IMR-90 (cell line): ENCODE measurements around the gene PRR19. TPM values are rescaled to one million over a fixed set of nuclear protein-coding genes. Genes with fewer than 3 reads are reported as not detected.

Source experiments
- ATAC-seq: fragments of 200-7000 bp; cut with Tn5 transposase; 2 replicates; pipeline ENCODE4 v1.9.1; 2020; ENCODE audit warnings: low read depth, mild to moderate bottlenecking, moderate library complexity
- BruUV-seq: library from RNA; stranded (reverse); fragments of 400-500 nt; replicated peaks from 2 replicates; lab custom pipeline; 2021; lab: Mats Ljungman, UMichigan
- CTCF ChIA-PET: fragments of 300-600 bp; formaldehyde crosslinking; extraction: SDS; loops from one replicate; lab custom pipeline; 2021; ENCODE audit warnings: antibody characterized with exemption; lab: Yijun Ruan, JAX
- POLR2A ChIA-PET: fragments of 300-600 bp; sonication (Branson Sonifier 250); formaldehyde crosslinking; loops from one replicate; lab custom pipeline; 2022; ENCODE audit warnings: antibody characterized with exemption; ENCODE audit not compliant: unreplicated experiment; lab: Charles Lee
- DNase-seq: peaks from one replicate; pipeline ENCODE4 v3.0.0; 2013
- H2AFZ ChIP-seq: replicated peaks from 2 replicates; pipeline ENCODE3; 2013; ENCODE audit warnings: low read length, mild to moderate bottlenecking; ENCODE audit not compliant: poor library complexity
- H2AK5ac ChIP-seq: 2 replicates; pipeline ENCODE4 v1.6.1; 2013; ENCODE audit warnings: low read depth, low read length, inconsistent platforms
- H2AK9ac ChIP-seq: replicated peaks from 2 replicates; pipeline ENCODE3; 2013; ENCODE audit warnings: mild to moderate bottlenecking, low read depth, low read length, moderate library complexity; ENCODE audit not compliant: poor library complexity
- H2BK120ac ChIP-seq: 2 replicates; pipeline ENCODE4 v1.6.1; 2013; ENCODE audit warnings: low read depth, low read length, inconsistent platforms
- H2BK15ac ChIP-seq: 3 replicates; pipeline ENCODE4 v1.6.1; 2013; ENCODE audit warnings: low read depth, low read length, inconsistent platforms
- H2BK20ac ChIP-seq: 2 replicates; pipeline ENCODE4 v1.6.1; 2013; ENCODE audit warnings: low read depth, mild to moderate bottlenecking, inconsistent platforms, low read length, moderate library complexity
- H2BK5ac ChIP-seq: 2 replicates; pipeline ENCODE4 v1.6.1; 2013; ENCODE audit warnings: mild to moderate bottlenecking, low read depth, low read length, inconsistent platforms; ENCODE audit not compliant: poor library complexity, severe bottlenecking
- H3K14ac ChIP-seq: replicated peaks from 2 replicates; pipeline ENCODE4 v1.6.1; 2013; ENCODE audit warnings: low read depth, low read length, inconsistent platforms
- H3K18ac ChIP-seq: 2 replicates; pipeline ENCODE4 v1.6.1; 2013; ENCODE audit warnings: low read depth, low read length, control low read depth
- H3K23ac ChIP-seq: 2 replicates; pipeline ENCODE4 v1.6.1; 2013; ENCODE audit warnings: low read depth, low read length, inconsistent platforms
- H3K27ac ChIP-seq: 2 replicates; pipeline ENCODE4 v1.5.1; 2013; ENCODE audit warnings: mild to moderate bottlenecking, control low read depth, low read length; ENCODE audit not compliant: insufficient read depth
- H3K27me3 ChIP-seq: 2 replicates; pipeline ENCODE4 v1.6.1; 2013; ENCODE audit warnings: low read length; ENCODE audit not compliant: control insufficient read depth, insufficient read depth
- H3K36me3 ChIP-seq: 2 replicates; pipeline ENCODE4 v1.6.1; 2013; ENCODE audit warnings: low read length, mixed read lengths; ENCODE audit not compliant: control insufficient read depth, insufficient read depth
- H3K4ac ChIP-seq: 2 replicates; pipeline ENCODE4 v1.6.1; 2013; ENCODE audit warnings: low read depth, low read length, inconsistent platforms
- H3K4me1 ChIP-seq: 2 replicates; pipeline ENCODE4 v1.6.1; 2013; ENCODE audit warnings: low read length, mixed read lengths; ENCODE audit not compliant: control insufficient read depth, insufficient read depth
- H3K4me2 ChIP-seq: 2 replicates; pipeline ENCODE4 v1.6.1; 2013; ENCODE audit warnings: low read depth, mild to moderate bottlenecking, control low read depth, low read length, moderate library complexity
- H3K4me3 ChIP-seq: 2 replicates; pipeline ENCODE4 v1.5.1; 2013; ENCODE audit warnings: low read depth, mild to moderate bottlenecking, control low read depth, low read length, moderate library complexity; ENCODE audit not compliant: insufficient read depth
- H3K56ac ChIP-seq: 2 replicates; pipeline ENCODE4 v1.6.1; 2013; ENCODE audit warnings: low read length, inconsistent platforms; ENCODE audit not compliant: insufficient read depth; ENCODE audit errors: extremely low read depth
- H3K79me1 ChIP-seq, 2 experiments: 2 replicates each; pipeline ENCODE4 v1.6.1; 2013; ENCODE audit warnings: low read length in 2 of 2, inconsistent platforms in 1 of 2, low read depth in 1 of 2
- H3K9ac ChIP-seq: 2 replicates; pipeline ENCODE4 v1.6.1; 2013; ENCODE audit warnings: low read depth, low read length, control low read depth
- H3K9me1 ChIP-seq: 2 replicates; pipeline ENCODE4 v1.6.1; 2013; ENCODE audit warnings: low read length, inconsistent platforms; ENCODE audit not compliant: insufficient read depth
- H3K9me3 ChIP-seq: 2 replicates; pipeline ENCODE4 v1.6.1; 2013; ENCODE audit warnings: low read length; ENCODE audit not compliant: control insufficient read depth, insufficient read depth
- H4K20me1 ChIP-seq: 2 replicates; pipeline ENCODE4 v1.6.1; 2013; ENCODE audit warnings: low read length, inconsistent platforms; ENCODE audit not compliant: insufficient read depth
- H4K5ac ChIP-seq: 2 replicates; pipeline ENCODE4 v1.6.1; 2013; ENCODE audit warnings: mild to moderate bottlenecking, low read depth, low read length, control low read depth
- H4K8ac ChIP-seq, 2 experiments: 2 replicates each; pipeline ENCODE4 v1.6.1; 2013; ENCODE audit warnings: low read depth in 2 of 2, low read length in 2 of 2, control low read depth in 1 of 2, inconsistent platforms in 1 of 2
- H4K91ac ChIP-seq: 2 replicates; pipeline ENCODE4 v1.6.1; 2013; ENCODE audit warnings: low read depth, low read length, inconsistent platforms; ENCODE audit not compliant: insufficient read depth
- BHLHE40 ChIP-seq: fragments of 150-350 bp; IDR thresholded peaks from 2 replicates; pipeline ENCODE4 v1.6.1; 2016; ENCODE audit warnings: mild to moderate bottlenecking, low read depth, low read length
- CEBPB ChIP-seq: IDR thresholded peaks from 2 replicates; pipeline ENCODE4 v1.6.1; 2012; ENCODE audit warnings: low read depth, low read length, improper control_type of control experiment
- CHD1 ChIP-seq: IDR thresholded peaks from 2 replicates; pipeline ENCODE4 v1.6.1; 2012; ENCODE audit warnings: low read depth, low read length, improper control_type of control experiment
- ELK1 ChIP-seq: fragments of 150-350 bp; IDR thresholded peaks from 2 replicates; pipeline ENCODE4 v1.6.1; 2016; ENCODE audit warnings: low read depth, mild to moderate bottlenecking, low read length, moderate library complexity, borderline replicate concordance
- FOS ChIP-seq: fragments of 150-350 bp; IDR thresholded peaks from 2 replicates; pipeline ENCODE4 v1.6.1; 2016; ENCODE audit warnings: low read depth, low read length
- MAFK ChIP-seq: IDR thresholded peaks from 2 replicates; pipeline ENCODE4 v1.6.1; 2012; ENCODE audit warnings: low read depth, low read length, improper control_type of control experiment
- MXI1 ChIP-seq: IDR thresholded peaks from 2 replicates; pipeline ENCODE4 v1.6.1; 2012; ENCODE audit warnings: low read depth, mild to moderate bottlenecking, low read length, moderate library complexity, borderline replicate concordance
- NFE2L2 ChIP-seq: fragments of 150-350 bp; IDR thresholded peaks from 2 replicates; pipeline ENCODE4 v1.6.1; 2016; ENCODE audit warnings: low read depth, mild to moderate bottlenecking, low read length
- POLR2A ChIP-seq: IDR thresholded peaks from 2 replicates; pipeline ENCODE4 v1.6.1; 2012; ENCODE audit warnings: mild to moderate bottlenecking, low read depth, low read length
- RAD21 ChIP-seq: IDR thresholded peaks from 2 replicates; pipeline ENCODE4 v1.6.1; 2012; ENCODE audit warnings: low read length, improper control_type of control experiment
- RCOR1 ChIP-seq: IDR thresholded peaks from 2 replicates; pipeline ENCODE4 v1.6.1; 2012; ENCODE audit warnings: mild to moderate bottlenecking, low read length, improper control_type of control experiment; ENCODE audit not compliant: insufficient replicate concordance
- RFX5 ChIP-seq: IDR thresholded peaks from 2 replicates; pipeline ENCODE4 v1.8.0; 2012; ENCODE audit warnings: low read depth, mild to moderate bottlenecking, low read length, moderate library complexity
- SMC3 ChIP-seq: fragments of 150-350 bp; IDR thresholded peaks from 2 replicates; pipeline ENCODE4 v1.6.1; 2016; ENCODE audit warnings: low read depth, mild to moderate bottlenecking, antibody characterized with exemption, low read length, moderate library complexity
- WGBS, 2 experiments: methylation state at CpG; one replicate each; pipeline versions ENCODE4 v1.1.5 to v1.1.7; 2013; ENCODE audit warnings: missing lambda C conversion rate in 2 of 2; ENCODE audit not compliant: insufficient read length in 1 of 2; ENCODE audit errors: extremely low coverage in 2 of 2; 5-methylcytosine and 5-hydroxymethylcytosine counted together
- dilution Hi-C: fragments of 300-500 bp; cut with HindIII; formaldehyde crosslinking; loops from one replicate; pipeline ENCODE4 v1.14.3; 2018; ENCODE audit warnings: low sequenced_read_pairs; ENCODE audit not compliant: unreplicated experiment
- in situ Hi-C: fragments of 300-500 bp; cut with MboI; formaldehyde crosslinking; loops from 3 replicates; pipeline ENCODE4 v1.14.3; 2019; ENCODE audit warnings: low sequenced_read_pairs, inconsistent platforms, mixed read lengths
- intact Hi-C: fragments of 100-400 bp; cut with micrococcal nuclease; formaldehyde crosslinking; loops from 2 replicates; pipeline ENCODE4 v1.10.0; 2022
- polyA plus RNA-seq, 3 experiments: library from polyadenylated mRNA; depleted of rRNA; stranded (reverse); fragments of >200 nt; gene quantifications; 2 replicates each; pipeline ENCODE4 v1.2.3, GENCODE V29; 2012; ENCODE audit warnings: low replicate concordance in 1 of 3
- total RNA-seq: library from RNA; depleted of rRNA; stranded (reverse); fragments of >200 nt; gene quantifications from 2 replicates; pipeline ENCODE4 v1.2.3, GENCODE V29; 2012
- TF ChIP-seq, protein P1 (sequence below): conservative IDR thresholded peaks from 2 replicates; pipeline ENCODE4 v1.5.1; 2012; ENCODE audit warnings: mild to moderate bottlenecking, low read depth, low read length, improper control_type of control experiment

The PRR19 gene
- total and polyA plus RNA-seq, 2 of the 4 experiments (the other 2 are of a cell fraction): 0.36 to 1.6 TPM

- no peak for TF ChIP-seq BHLHE40
- no peak for TF ChIP-seq ELK1
- no peak for TF ChIP-seq MAFK
Measured at GRCh38 chr19:42285541-42285941, 16.4 kb upstream of the PRR19 start (continued).

- Histone ChIP-seq H3K27me3 (no peaks in the 10 kb centered on the region), H3K23ac (peak overlapping the region; percentile 85), H2AK9ac (peak overlapping the region; percentile 89), H2BK20ac (no peak overlapping the region), H2BK5ac (no peak overlapping the region), H3K56ac (no peak overlapping the region), H2AFZ (peak overlapping the region; percentile 40), H3K4ac (peak overlapping the region; percentile 40), H2BK120ac (no peak overlapping the region), H3K27ac (peak overlapping the region; percentile 3; the same call in 1 of the 2 replicates), H3K9me3 (no peaks in the 10 kb centered on the region), H3K9ac (0 out of 2 replicates have a peak overlapping the region, but pooled peaks have one; percentile 9), H4K91ac (no peak overlapping the region), H2AK5ac (peak overlapping the region; percentile 46), H3K14ac (0 out of 2 replicates have a peak overlapping the region, but pooled peaks have one; percentile 20), H3K4me2 (peak overlapping the region; percentile 94; the same call in 1 of the 2 replicates), H2BK15ac (no peak overlapping the region), H3K18ac (no peak overlapping the region), H3K9me1 (peaks cover 16% of the 10 kb centered on the region), H3K79me1 (peaks cover 27 to 60% of the 10 kb centered on the region in 2 experiments), H4K5ac (no peak overlapping the region), H3K4me1 (peaks cover 39% of the 10 kb centered on the region), H3K4me3 (no peak overlapping the region), H4K20me1 (peaks cover 38% of the 10 kb centered on the region), H4K8ac (peak overlapping the region in 1 of 2 experiments; percentile 14; a peak in 1 of 4 replicates), H3K36me3 (peaks cover 38% of the 10 kb centered on the region)
- POLR2A ChIA-PET: interaction anchor here (0.6 kb wide), 1 partner anchor 42 kb away, joined by 10 read pairs; no protein-coding TSS in a partner anchor
- dilution Hi-C loops: no loop called here
- 58% methylated on average over 2 of the region's 6 CpGs; no CpG with 5 or more reads in 1 of the 2 experiments for WGBS, 2 experiments
- intact Hi-C loops: no loop called here
- no TSS peak for BruUV-seq
- CTCF ChIA-PET: no interaction called here
- in situ Hi-C loops: no loop called here
- ATAC-seq: no peak
- DNase-seq: no peak
- TF ChIP-seq NFE2L2 (no peak), RFX5 (no peak), FOS (no peak), RCOR1 (no peak), MXI1 (no peak), RAD21 (no peak), CEBPB (no peak), POLR2A (no peak), CHD1 (no peak), BHLHE40 (no peak), ELK1 (no peak), SMC3 (no peak)
- TF ChIP-seq, protein P1, sequence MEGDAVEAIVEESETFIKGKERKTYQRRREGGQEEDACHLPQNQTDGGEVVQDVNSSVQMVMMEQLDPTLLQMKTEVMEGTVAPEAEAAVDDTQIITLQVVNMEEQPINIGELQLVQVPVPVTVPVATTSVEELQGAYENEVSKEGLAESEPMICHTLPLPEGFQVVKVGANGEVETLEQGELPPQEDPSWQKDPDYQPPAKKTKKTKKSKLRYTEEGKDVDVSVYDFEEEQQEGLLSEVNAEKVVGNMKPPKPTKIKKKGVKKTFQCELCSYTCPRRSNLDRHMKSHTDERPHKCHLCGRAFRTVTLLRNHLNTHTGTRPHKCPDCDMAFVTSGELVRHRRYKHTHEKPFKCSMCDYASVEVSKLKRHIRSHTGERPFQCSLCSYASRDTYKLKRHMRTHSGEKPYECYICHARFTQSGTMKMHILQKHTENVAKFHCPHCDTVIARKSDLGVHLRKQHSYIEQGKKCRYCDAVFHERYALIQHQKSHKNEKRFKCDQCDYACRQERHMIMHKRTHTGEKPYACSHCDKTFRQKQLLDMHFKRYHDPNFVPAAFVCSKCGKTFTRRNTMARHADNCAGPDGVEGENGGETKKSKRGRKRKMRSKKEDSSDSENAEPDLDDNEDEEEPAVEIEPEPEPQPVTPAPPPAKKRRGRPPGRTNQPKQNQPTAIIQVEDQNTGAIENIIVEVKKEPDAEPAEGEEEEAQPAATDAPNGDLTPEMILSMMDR: no peak
Measured at GRCh38 chr19:42285988-42286348, 16.0 kb upstream of the PRR19 start.
